ENCODE measurements around the gene CAMK2D. TPM values are rescaled to one million over a fixed set of nuclear protein-coding genes. Genes with fewer than 3 reads are reported as not detected.

The CAMK2D gene
- polyA plus RNA-seq, 3 donors, result 82.3 to 90.8 (median 86.6) TPM

DNA sequence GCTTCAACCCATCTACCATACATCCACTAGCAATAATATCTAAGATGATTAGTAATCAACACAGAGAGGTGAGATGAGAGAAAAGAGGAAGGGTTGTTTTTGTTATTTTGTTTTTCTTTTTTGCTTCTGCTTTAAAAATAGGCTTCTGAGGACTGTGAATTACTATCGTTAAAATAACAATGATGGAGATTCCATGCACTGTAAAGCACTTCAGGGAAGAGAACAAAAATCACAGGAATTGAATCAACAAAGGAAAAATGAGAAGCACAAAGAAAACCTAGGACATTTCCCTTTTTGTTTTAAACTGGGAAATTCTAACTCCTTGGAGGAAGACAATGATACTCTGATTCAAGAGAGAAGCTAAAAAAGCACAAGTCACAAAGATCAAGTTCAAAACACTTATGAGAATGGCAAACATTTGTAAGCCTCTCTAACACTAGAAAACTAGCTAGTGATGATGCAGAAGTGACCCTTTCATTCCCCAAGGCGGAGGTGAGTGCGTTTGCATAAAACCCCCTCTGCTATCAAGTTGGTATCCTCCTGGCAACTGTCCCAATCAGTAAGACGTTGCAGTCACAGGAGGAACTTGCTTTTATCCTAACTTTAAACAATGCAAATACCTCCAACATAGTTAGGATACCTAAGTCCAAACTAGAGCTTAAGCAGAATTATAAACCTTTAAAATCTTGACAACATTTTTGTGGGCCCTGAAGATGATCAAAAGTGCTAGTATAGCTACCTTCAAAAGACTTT, 308.5 kb downstream of the CAMK2D start:
- no peak for DNase-seq (ENCODE audit: low read depth in 3 of 3, low spot score in 2 of 3)

DNA sequence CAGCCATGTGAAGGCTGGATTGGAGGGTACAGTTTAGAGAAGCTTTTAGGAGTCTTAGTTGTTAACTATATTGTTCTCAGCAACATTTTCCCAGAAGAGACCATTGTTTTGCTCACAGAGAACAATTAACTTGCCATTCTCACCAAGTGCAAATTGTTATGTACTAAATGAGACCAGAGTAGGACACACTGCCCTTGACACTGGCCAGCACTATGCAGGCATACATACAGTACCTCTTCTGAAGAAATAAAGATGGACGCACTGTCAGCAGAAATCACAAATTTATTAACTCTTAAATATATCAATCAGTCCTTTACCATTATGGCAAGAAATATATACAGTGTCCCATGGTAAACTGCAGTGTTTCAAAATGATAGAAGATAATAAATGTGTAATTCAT, 309.4 kb downstream of the CAMK2D start:
- DNase-seq (ENCODE audit: low read depth in 3 of 3, low spot score in 2 of 3), result no peak

- no peak for DNase-seq (ENCODE audit: low read depth in 3 of 3, low spot score in 2 of 3)
These were observed 311.1 kb downstream of the CAMK2D start for GRCh38 chr4:113450295-113451080.

- no peak for DNase-seq (ENCODE audit: low read depth in 3 of 3, low spot score in 2 of 3)
These were observed 312.0 kb downstream of the CAMK2D start for GRCh38 chr4:113449410-113449974.

DNA sequence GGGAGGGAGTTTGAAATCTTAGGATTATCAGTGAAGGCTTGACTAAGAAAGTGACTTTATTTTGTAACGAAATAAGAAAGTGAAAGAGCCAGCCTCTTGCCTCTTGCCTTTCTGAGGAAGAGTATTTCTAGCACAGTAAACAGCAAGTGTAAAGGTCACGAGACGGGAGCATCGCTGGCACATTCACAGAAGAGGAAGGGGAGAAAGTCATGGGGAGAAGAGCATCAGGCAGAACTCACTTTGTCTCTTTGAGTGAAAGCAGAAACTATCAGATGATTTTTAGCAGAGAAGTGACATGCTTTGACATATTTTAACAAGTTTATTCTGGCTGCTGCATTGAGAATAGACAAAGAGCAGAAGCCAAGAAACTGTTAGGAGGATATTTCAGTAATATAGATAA, 313.8 kb downstream of the CAMK2D start:
- no peak for DNase-seq (ENCODE audit: low read depth in 3 of 3, low spot score in 2 of 3)

DNA sequence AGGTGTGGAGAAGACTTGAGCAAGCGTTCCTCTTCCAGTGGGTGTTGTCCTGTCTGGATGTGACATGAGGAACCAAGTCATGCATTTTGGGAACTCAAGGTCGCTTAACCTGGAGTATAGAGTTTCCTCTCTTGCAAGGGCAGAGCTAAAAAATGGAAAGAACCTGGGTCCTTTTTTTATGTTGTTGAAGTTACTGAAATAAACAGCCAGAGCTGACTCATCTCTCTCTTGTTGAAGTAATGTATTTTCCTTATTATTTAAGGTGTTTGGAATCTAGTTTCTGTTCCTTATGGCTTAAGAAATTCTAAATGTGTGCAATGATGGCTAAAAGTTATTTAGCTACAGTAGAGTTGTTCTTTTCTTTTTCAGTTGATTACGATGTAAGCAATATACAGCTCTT, 314.5 kb downstream of the CAMK2D start:
- no peak for DNase-seq (ENCODE audit: low read depth in 3 of 3, low spot score in 2 of 3)

DNA sequence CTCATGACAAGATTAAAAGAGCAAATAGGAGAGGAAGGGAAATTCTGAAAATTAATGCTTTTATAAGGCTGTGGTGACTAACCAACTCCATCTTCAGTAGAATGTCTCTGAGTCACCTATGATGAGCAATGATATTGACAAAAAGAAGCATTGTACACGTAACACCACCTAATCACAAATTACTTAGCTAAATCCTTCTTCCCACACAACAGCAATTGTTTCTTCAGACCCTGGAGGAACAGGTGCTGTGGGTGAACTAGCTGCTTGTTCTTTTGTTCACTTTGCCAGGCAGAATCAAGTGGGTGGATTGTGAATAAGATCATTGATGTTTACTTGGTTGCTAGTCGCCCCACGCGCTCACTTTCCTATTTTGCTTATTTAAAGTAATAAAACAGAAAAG, 315.5 kb downstream of the CAMK2D start:
- no peak for DNase-seq (ENCODE audit: low read depth in 3 of 3, low spot score in 2 of 3)

- no peak for DNase-seq (ENCODE audit: low read depth in 3 of 3, low spot score in 2 of 3)
These were observed 316.3 kb downstream of the CAMK2D start for GRCh38 chr4:113445286-113445685.

- DNase-seq (ENCODE audit: low read depth in 3 of 3, low spot score in 2 of 3), result no peak
These were observed 317.2 kb downstream of the CAMK2D start for GRCh38 chr4:113444386-113444785.

DNA sequence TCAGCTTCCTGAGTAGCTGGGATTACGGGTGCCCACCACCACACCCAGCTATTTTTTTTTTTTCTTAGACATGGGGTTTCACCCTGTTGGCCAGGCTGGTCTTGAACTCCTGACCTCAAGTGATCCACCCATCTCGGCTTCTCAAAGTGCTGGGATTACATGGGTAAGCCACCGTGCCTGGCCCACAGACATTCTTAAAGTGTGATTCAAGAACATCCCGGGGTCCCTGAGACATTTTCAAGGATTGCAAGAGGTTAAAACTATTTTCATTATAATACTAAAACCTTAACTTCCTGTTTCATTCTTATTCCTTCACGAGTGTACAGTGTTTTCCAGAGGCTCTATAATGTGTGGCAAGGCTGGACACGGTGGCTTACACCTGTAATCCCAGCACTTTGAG, 318.7 kb downstream of the CAMK2D start:
- DNase-seq (ENCODE audit: low read depth in 3 of 3, low spot score in 2 of 3), result no peak

- DNase-seq (ENCODE audit: low read depth in 3 of 3, low spot score in 2 of 3), result no peak
These were observed 321.2 kb downstream of the CAMK2D start for GRCh38 chr4:113440371-113440770.

DNA sequence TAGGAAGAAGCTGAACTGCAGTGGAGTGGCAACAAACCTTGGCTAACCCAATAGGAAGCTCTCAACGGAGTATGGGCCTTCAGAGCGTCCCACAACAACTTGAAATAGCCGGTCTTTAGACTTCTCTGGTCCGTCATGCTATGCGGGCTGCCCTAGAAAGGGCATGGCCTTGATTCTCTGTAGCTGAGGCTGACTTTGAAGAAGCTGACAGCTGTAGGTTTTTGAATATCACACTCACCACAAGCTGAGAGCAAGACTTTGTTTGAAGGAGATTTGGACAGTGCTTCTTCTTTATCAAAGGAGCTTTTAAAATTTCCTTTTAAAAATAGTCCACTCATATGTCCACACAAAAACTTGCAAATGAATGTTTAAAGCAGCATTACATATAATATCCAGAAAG, 322.9 kb downstream of the CAMK2D start:
- DNase-seq (ENCODE audit: low read depth in 3 of 3, low spot score in 2 of 3), result no peak

DNA sequence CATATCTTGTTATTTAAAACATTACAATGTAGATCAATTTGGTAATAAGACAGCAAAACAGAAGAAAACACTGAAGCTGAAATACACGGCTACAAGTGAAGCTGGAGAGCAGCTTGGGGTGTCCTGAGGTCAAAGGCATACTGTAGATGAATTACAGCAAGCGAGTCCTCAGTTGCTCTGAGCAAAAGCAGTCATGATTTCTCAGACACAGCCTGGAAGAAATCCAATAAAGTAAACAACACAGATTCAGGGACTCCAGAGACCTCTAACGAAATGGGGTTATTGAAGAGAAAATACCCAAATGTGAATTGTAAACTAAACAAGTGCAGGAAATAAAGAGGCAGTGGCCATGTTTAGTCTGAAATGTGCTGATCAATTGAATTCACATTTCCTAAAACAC, 324.4 kb downstream of the CAMK2D start:
- no peak for DNase-seq (ENCODE audit: low read depth in 3 of 3, low spot score in 2 of 3)

GRCh38 chr4:113436360-113436759, 325.2 kb downstream of the CAMK2D start:
- DNase-seq (ENCODE audit: low read depth in 3 of 3, low spot score in 2 of 3), result peak in 1 of 3 donors; percentile 47

- DNase-seq (ENCODE audit: low read depth in 3 of 3, low spot score in 2 of 3), result no peak
These were observed 325.6 kb downstream of the CAMK2D start for GRCh38 chr4:113435893-113436292.

DNA sequence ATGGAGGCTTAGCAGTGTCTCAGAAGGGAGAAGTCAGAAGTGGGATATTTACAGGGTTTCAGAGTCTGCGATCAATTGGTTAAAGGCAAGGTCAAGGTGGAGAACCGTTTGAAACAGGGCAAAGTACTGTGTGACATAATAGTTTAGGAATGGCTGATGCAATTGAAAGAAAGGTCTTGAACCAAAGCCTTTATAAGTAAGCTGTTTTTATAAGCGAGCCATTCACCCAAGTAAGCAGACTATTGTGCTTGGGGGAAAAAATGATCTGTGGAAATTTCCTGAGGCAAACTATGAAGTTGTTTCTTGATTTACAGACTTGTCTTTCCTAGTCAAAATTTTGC, 327.3 kb downstream of the CAMK2D start:
- no peak for DNase-seq (ENCODE audit: low read depth in 3 of 3, low spot score in 2 of 3)

GRCh38 chr4:113433536-113434246, 327.8 kb downstream of the CAMK2D start:
- DNase-seq (ENCODE audit: low read depth in 3 of 3, low spot score in 2 of 3), result no peak

DNA sequence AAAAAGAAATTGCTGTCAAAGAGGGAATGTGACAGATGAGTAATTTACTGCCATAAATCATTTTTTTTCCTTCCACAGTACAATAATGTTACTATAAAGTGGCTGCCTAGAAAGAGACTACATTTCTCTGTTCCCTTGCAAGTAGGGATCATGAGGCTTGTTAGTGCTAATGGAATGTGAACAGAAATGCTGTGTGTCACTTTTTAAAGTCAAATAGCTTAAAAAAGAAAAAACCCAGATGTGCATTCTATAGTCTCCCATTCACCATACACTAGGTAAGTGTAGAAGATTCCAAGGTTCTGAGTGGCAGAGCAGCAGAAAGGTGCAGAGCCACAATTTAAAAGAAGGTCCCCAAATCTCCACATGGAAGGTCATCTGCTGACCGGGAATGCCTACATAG, 328.4 kb downstream of the CAMK2D start:
- no peak for DNase-seq (ENCODE audit: low read depth in 3 of 3, low spot score in 2 of 3)

- no peak for DNase-seq (ENCODE audit: low read depth in 3 of 3, low spot score in 2 of 3)
These were observed 337.9 kb downstream of the CAMK2D start for GRCh38 chr4:113423631-113424030.

GRCh38 chr4:113420938-113421337, 340.6 kb downstream of the CAMK2D start:
- DNase-seq (ENCODE audit: low read depth in 3 of 3, low spot score in 2 of 3), result no peak

DNA sequence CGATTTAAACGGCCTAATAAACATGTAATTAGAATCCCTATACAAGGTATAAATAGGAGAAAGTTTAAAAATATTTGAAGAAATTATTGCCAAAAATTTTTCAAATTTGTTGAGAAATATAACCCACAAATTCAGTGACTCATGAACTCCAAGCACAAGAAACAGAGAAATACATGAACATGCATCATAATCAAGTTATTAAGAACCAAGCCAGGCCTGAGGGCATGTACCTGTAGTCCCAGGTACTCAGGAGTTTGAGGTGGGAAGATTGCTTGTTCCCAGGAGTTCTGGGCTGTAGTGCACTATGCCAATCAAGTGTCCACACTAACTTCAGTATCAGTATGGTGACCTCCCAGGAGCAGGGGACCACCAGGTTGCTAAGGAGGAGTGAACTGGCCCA, 341.9 kb downstream of the CAMK2D start:
- no peak for DNase-seq (ENCODE audit: low read depth in 3 of 3, low spot score in 2 of 3)
